HCT116 (cell line): ENCODE measurements around the gene SLC7A8.

Source experiments
- EZH2 ChIP-seq: fragments of 200-600 bp; sonication (generic); IDR thresholded peaks from 2 replicates; pipeline ENCODE4 v1.6.1; 2017; ENCODE audit warnings: antibody characterized with exemption, mixed run types
- JUND ChIP-seq: IDR thresholded peaks from 2 replicates; pipeline ENCODE4 v1.6.1; 2012
- POLR2A ChIP-seq: IDR thresholded peaks from 2 replicates; pipeline ENCODE4 v1.7.0; 2011; ENCODE audit warnings: borderline replicate concordance; ENCODE audit not compliant: insufficient read depth, insufficient read length; ENCODE audit errors: extremely low read depth
- RAD21 ChIP-seq: IDR thresholded peaks from 2 replicates; pipeline ENCODE4 v1.6.1; 2012; ENCODE audit warnings: low read depth, mild to moderate bottlenecking
- SIN3A ChIP-seq: IDR thresholded peaks from 2 replicates; pipeline ENCODE4 v1.6.1; 2012; ENCODE audit warnings: low read depth
- SRF ChIP-seq: IDR thresholded peaks from 2 replicates; pipeline ENCODE4 v1.6.1; 2012; ENCODE audit warnings: low read depth
- YY1 ChIP-seq: IDR thresholded peaks from 2 replicates; pipeline ENCODE4 v1.6.1; 2011; ENCODE audit warnings: low read length, low read depth, moderate library complexity, mild to moderate bottlenecking; ENCODE audit not compliant: insufficient replicate concordance; ENCODE audit errors: extremely low read depth
- TF ChIP-seq, protein P1 (sequence below), 3 experiments: fragments of 200-600 bp in 1 of 3; sonication (generic) in 1 of 3; IDR thresholded peaks in 2 of 3; conservative IDR thresholded peaks in 1 of 3; 2 replicates each; pipeline ENCODE4 v1.5.1; 2012 to 2017; ENCODE audit warnings: low read depth in 2 of 3, low read length in 2 of 3, antibody characterized with exemption in 1 of 3, borderline replicate concordance in 1 of 3, control low read depth in 1 of 3, mild to moderate bottlenecking in 1 of 3, mixed read lengths in 1 of 3, mixed run types in 1 of 3, moderate library complexity in 1 of 3; ENCODE audit not compliant: insufficient read depth in 1 of 3
- TF ChIP-seq, protein P2 (sequence below): IDR thresholded peaks from 2 replicates; pipeline ENCODE4 v1.6.1; 2012; ENCODE audit warnings: low read depth

DNA sequence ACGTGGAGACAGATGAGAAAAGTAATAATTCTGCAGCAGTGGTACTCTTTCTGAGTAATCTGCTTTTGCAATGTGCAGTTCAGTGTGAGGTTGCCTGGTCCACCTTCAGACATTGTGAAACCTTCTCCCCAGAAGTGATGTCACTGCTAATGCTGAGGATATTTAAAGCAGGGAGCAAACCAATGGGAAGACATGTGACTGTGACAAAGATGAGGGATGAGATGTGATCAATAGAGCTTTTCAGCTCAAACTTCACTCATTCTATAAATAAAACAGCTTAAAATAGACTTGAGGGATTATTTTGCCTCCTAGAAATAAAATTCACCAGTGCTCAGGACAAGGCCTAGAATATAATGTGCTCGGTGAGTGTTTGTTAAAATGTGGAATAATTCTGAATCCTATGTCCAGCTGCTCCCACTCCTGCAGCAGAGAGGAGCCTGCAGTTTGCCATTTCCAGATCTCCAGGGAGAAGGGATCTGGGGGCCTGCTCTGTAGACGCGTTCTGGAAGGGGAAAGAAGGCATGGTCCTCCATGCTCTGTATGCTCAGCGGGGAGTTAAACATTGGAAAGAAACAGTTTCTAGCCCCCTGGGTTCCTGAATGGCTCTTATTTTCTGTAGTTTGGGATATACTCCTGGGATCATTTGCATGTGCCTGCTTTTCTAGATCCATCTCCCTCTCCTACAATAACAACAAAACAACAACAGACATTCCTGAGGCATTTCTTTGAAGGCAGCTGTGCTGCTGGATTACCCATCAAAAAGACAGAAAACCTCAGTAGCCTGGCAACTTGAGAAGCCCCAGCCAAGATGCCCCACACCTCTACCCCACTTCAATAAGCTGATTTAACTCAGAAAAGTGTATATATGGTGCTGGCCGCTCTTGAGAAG lies 8.9 kb downstream of the SLC7A8 start:
- TF ChIP-seq SRF (no peak), JUND (no peak), SIN3A (no peak), RAD21 (no peak), EZH2 (no peak), POLR2A (no peak), YY1 (no peak)
- TF ChIP-seq, protein P1, sequence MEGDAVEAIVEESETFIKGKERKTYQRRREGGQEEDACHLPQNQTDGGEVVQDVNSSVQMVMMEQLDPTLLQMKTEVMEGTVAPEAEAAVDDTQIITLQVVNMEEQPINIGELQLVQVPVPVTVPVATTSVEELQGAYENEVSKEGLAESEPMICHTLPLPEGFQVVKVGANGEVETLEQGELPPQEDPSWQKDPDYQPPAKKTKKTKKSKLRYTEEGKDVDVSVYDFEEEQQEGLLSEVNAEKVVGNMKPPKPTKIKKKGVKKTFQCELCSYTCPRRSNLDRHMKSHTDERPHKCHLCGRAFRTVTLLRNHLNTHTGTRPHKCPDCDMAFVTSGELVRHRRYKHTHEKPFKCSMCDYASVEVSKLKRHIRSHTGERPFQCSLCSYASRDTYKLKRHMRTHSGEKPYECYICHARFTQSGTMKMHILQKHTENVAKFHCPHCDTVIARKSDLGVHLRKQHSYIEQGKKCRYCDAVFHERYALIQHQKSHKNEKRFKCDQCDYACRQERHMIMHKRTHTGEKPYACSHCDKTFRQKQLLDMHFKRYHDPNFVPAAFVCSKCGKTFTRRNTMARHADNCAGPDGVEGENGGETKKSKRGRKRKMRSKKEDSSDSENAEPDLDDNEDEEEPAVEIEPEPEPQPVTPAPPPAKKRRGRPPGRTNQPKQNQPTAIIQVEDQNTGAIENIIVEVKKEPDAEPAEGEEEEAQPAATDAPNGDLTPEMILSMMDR (IDR thresholded peaks at IDR 0.05 in 2 of 3, conservative IDR thresholded peaks at IDR 0.05 in 1 of 3; ENCODE audit: borderline replicate concordance in 1 of 3, insufficient read depth in 1 of 3, low read depth in 2 of 3, low read length in 2 of 3): no peak
- TF ChIP-seq, protein P2, sequence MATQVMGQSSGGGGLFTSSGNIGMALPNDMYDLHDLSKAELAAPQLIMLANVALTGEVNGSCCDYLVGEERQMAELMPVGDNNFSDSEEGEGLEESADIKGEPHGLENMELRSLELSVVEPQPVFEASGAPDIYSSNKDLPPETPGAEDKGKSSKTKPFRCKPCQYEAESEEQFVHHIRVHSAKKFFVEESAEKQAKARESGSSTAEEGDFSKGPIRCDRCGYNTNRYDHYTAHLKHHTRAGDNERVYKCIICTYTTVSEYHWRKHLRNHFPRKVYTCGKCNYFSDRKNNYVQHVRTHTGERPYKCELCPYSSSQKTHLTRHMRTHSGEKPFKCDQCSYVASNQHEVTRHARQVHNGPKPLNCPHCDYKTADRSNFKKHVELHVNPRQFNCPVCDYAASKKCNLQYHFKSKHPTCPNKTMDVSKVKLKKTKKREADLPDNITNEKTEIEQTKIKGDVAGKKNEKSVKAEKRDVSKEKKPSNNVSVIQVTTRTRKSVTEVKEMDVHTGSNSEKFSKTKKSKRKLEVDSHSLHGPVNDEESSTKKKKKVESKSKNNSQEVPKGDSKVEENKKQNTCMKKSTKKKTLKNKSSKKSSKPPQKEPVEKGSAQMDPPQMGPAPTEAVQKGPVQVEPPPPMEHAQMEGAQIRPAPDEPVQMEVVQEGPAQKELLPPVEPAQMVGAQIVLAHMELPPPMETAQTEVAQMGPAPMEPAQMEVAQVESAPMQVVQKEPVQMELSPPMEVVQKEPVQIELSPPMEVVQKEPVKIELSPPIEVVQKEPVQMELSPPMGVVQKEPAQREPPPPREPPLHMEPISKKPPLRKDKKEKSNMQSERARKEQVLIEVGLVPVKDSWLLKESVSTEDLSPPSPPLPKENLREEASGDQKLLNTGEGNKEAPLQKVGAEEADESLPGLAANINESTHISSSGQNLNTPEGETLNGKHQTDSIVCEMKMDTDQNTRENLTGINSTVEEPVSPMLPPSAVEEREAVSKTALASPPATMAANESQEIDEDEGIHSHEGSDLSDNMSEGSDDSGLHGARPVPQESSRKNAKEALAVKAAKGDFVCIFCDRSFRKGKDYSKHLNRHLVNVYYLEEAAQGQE: no peak
